Inflammatory macrophage (primary cell): Measurements from ENCODE around the gene TACC2.
"Not testable (repeated sequence)": the region's sequence is repeated elsewhere in the genome, so short reads cannot be mapped to it uniquely, and the experiment has no call there.

Source experiments
- DNase-seq, 2 donors: peaks; one replicate each; pipeline ENCODE4 v3.0.0-alpha.2; 2020 to 2022
- total RNA-seq, 18 experiments: gene quantifications; one replicate each; lab custom pipeline; 2026; ENCODE audit warnings: mixed read lengths in 6 of 18, inconsistent platforms in 2 of 18; lab: John Stamatoyannopoulos, UW

Gene TACC2
- 0 to 0.92 (median 0.31) reads per million in 18 experiments for total RNA-seq

- DNase-seq = no peak
Observed at GRCh38 chr10:121988361-121989324, at the start of gene TACC2. Gene TACC2, plus strand, starts transcription at chr10:121989163. Its CDS starts 32,819 bp downstream, at chr10:122021982.

- DNase-seq = no peak
Observed at GRCh38 chr10:121941532-121941931, 47.4 kb upstream of the TACC2 start.

- DNase-seq = peak; percentile 72
Observed at GRCh38 chr10:121942749-121943416, 46.1 kb upstream of the TACC2 start.

- DNase-seq = peak; percentile 27 to 34
Observed at GRCh38 chr10:121947343-121948330, 41.3 kb upstream of the TACC2 start.

GRCh38 chr10:121949049-121949448 is 39.9 kb upstream of the TACC2 start:
- DNase-seq = no peak

- DNase-seq = no peak
Observed at GRCh38 chr10:121949451-121949850, 39.5 kb upstream of the TACC2 start.

- DNase-seq = no peak
Observed at GRCh38 chr10:121952226-121952625, 36.7 kb upstream of the TACC2 start.

- DNase-seq = no peak
Observed at GRCh38 chr10:121956111-121957061, 32.6 kb upstream of the TACC2 start.

- no peak for DNase-seq
Observed at GRCh38 chr10:121959671-121960070, 29.3 kb upstream of the TACC2 start.

- no peak for DNase-seq
Observed at GRCh38 chr10:121961456-121961855, 27.5 kb upstream of the TACC2 start.

- DNase-seq = no peak
Observed at GRCh38 chr10:121965996-121966395, 23.0 kb upstream of the TACC2 start.

GRCh38 chr10:121969086-121969485 is 19.9 kb upstream of the TACC2 start:
- DNase-seq = not testable (repeated sequence)

- no peak for DNase-seq
Observed at GRCh38 chr10:121974019-121974534, 14.9 kb upstream of the TACC2 start.

GRCh38 chr10:121974535-121975294 is 14.2 kb upstream of the TACC2 start, which contains the start of gene NSMCE4A:
Gene NSMCE4A, minus strand, starts transcription at chr10:121975217. Its CDS starts 52 bp downstream, at chr10:121975165.
- peak; percentile 68 to 75 for DNase-seq

GRCh38 chr10:121975295-121976086 is 13.5 kb upstream of the TACC2 start:
- DNase-seq = no peak

GRCh38 chr10:121976607-121977006 is 12.4 kb upstream of the TACC2 start:
- DNase-seq = no peak

- no peak for DNase-seq
Observed at GRCh38 chr10:121978511-121978910, 10.5 kb upstream of the TACC2 start.

- peak; percentile 45 to 72 for DNase-seq
Observed at GRCh38 chr10:121981346-121981745, 7.6 kb upstream of the TACC2 start.

- no peak for DNase-seq
Observed at GRCh38 chr10:121983852-121984251, 5.1 kb upstream of the TACC2 start.
